GM18508 (cell line): ENCODE results near the gene SLC66A1.

ENCODE experiments used
- ATAC-seq: cut with Tn5 transposase; IDR thresholded peaks from one replicate; pipeline ENCODE4 v1.9.1; 2021; ENCODE audit warnings: moderate number of reproducible peaks; ENCODE audit not compliant: insufficient read depth, unreplicated experiment

SLC66A1 gene

DNA sequence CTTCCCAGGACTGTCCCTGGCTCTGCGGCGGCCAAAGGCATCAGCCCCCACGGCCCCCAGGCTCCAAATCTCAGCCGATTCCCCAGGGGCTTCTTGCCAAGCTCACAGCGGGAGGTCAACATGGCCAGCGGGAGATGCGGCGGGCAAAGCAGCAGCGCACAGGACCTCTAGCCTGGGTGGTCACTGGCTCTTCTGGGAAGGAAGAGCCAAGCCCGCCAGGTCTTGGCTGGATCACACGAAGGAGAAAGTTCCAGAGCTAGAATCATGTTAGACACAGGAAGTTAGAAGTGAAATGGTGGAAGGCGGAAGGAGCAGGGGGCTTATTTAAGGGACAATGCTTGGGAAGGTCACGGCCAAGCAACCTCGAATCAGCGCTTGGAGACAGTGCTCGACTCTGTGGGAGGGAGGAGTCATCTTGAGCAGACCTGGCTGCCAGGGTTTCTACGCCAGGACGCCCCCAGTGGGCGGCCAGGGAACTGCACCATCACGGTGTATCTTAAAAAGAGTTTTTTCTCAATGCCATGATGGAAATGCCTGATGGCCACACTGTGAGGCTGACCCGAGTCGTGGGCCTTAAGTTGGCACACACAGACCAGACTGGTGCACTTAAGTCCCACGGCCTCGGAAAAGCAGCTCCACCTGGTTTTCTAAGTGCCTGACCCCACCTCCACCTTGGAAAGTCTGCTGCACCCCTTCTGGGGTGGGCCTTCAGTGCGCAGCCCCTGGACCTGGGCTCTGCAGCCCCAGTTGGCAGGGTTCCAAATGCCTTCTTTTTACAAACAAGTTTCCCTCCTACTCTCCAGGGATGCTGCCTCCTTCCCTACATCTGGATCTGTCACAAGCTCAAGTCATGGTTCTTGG, 29.3 kb downstream of the SLC66A1 start:
- no peak for ATAC-seq

DNA sequence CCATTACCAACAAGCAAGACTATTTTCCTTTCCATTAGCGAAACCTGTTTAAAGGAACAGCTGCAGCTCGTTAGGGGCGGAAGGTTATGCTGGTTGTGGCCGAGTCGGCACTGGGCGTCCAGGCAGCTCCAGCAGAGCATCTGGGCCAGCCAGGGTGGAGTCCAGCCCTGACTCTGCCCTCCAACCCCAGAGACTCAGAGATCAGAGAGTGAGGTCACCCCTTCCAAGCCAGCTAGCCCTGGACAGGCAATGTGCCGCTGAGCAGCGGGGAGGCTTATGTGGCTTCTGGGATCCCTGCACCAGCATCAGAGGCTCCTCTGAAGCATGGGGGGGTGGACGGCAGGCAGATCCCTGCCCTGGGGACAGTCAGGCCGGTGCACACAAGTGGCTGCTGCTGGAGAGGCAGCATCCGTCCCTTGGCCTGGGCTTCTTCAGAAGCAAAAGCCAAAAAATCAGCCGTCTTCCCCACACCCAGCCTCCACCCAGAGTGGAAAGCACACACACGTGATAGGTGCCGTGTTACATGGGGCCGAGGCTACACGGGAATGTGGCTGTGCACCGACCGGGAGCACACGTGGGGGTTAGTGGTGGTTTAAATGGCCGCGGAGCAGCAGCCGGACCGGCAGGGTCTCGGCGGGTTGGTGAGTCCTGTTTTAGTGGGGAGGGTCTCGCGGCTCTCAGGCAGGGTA, 30.1 kb downstream of the SLC66A1 start:
- ATAC-seq = no peak

DNA sequence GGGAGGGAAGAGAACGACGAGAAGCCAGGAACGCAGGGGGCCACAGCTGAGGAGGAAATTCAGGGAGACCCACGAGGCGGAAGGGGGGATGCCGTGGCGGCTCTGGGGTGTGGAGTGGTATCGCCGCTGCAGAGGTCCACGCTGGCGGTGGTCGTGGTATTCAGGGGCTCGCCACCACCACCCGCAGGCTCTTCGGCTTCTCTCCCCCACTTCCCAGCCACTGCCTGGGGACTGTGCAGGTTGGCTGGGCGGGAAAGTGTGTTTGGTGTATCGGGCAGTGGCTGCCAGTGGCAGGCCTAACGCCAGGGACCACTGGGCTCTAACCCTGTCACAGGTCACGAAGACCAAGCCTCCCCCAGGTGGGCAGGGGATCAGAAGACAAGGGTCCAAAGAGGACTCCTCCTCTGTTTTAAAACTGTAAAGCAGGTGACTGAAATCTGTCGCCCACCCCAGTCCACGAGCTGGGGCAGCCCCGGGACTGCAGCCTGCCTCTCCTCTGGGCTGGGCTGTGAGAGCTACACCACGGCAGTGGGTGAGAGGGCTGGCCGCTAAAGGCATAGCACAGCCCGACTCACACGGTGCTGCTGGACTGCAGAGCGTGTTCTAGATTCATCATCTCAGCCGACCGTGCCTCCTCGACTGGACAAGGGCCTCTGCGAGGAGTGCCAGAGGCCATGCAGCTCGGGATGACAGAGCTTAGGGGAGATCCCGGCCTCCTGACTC, 30.9 kb downstream of the SLC66A1 start:
- no peak for ATAC-seq

DNA sequence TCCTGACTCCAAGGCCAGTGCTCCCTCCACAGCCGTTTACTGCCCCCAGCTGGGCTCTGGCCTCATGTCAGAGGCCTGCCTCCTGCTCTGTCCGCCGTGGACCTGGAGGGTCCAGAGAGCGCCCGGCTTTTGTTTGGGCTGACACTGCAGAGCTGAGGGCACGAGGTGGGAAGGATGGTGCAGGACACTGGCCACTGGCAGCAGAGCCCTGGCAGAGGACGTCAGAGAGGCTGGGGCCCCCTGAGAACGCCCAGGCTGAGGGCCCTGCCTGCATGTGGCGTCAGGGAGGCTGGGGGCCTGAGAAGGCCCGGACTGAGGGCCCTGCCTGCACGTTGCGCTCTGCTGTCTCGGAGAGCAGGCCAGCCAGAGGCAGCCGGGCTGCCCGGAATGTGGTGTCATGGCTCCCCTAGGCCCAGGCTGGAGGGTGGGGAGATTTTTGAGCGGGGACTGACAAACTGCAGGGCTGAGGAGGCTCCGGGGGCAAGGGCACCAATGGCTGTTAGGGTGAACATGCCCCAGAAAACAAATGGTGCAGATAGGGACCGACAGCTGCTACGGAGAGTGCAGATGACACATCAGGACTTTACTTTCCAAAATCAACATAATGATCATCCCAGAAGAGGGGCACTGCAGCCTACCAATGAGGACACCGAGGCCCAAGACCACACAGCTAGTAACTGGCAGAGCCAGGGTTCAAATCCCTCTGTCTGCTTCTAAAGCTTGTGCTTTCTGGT, 31.7 kb downstream of the SLC66A1 start:
- no peak for ATAC-seq

DNA sequence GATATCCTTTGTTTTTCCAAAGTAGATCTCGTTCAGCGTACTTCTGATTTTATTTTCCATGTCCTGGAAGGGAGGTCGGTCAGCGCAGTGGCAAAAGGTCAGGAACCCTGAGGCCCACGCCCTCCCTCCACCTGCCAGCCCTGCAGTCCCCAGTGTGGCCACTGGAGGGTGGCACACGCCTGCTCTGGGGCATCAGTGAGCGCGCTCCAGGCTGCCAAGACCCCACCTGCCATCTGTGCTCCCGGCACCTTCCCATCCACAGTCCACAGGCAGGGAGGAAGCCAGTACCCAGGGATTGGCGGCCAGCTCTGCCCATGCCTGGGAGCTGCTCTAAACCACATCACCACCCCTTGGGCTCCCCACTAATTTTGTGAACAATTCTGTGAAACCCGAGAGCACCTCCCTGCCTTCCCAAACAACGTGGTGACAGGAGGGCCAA, 32.3 kb downstream of the SLC66A1 start:
- ATAC-seq = no peak

DNA sequence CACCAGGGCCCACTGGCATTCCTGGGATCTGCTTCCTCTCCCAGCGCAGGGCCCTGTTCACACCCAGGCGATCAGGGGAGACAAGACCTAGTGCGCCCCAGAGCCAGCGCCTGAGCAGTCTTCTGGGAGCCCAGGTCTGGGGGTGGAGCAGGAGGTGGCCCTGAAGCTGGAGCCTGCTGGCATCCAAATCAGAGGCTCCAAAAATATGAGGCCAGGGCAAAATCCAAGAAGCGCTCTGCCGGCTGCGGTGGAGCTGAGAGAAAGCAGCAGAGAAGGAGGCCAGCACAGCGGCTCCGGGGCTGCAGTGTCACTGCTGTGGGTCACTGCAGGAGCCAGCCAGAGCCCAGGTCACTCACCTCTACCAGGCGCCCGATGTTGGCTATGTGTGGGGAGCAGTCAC, 32.7 kb downstream of the SLC66A1 start:
- ATAC-seq = no peak

DNA sequence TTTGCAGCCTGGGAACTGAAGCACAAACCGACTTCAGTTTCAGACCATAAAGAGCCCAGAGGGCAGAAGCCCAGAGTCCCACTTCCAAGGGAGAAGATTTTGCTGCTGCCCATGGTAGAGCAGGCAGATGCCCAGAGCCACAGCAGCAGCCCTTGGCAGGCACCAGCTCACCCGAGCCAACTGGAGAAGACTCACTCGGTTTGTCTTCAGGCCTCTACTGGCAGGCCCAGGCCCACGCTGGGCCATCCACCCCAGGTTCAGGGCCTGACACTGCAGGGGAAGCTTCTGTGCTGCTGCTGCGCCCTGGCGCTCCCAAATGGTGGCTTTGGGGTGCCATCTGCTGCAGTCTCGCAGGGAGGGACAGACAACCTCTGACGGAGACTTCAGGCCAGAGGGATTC, 33.3 kb downstream of the SLC66A1 start:
- ATAC-seq = no peak

DNA sequence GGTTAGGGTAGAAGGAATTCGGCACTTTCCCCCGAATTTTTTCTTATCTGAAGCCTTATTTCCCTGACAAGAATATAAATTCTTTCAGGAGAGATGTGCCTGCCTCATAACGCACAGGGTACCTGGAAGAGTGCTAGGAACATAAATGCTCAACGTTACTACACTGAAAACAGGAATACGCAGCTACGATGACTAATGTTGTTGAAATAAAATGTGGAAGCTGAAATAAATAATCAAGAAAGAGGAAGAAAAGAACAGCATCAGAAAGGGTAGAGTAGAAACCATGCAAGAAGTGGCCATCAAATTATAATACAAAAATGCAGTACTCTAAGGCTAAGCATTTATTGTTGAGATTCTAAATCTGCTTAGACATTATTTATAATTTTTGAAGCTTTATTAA, 33.9 kb downstream of the SLC66A1 start:
- no peak for ATAC-seq

DNA sequence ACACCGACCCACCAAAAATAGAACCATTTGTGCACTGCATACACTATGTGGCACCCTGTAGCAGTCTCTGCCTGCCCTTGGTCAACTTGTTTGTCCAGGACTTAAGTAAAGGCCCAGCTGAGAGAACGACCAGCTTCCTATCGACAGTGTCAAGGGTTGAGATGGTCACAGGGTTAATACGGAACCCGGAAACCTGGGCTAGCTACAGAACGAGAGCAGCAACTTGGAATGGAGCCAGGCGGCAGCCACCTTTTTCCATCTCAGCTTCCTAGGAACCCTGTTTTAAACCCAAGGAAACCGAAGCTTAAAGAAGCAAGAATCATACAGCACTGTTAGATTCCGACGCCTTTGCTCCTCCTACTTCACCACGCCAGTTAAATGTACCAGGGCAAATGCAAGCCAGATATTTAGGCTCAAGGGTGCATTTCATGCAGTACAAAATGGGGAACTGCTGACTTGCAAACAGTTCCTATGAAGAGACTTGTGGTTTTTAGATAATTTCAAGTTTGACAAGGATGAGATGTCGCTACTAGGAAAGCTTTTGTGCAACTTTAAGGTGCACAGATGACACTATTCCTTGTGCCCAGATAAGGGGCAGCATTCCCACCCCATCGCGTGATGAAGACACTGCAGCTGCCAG, 35.5 kb downstream of the SLC66A1 start:
- ATAC-seq = no peak

DNA sequence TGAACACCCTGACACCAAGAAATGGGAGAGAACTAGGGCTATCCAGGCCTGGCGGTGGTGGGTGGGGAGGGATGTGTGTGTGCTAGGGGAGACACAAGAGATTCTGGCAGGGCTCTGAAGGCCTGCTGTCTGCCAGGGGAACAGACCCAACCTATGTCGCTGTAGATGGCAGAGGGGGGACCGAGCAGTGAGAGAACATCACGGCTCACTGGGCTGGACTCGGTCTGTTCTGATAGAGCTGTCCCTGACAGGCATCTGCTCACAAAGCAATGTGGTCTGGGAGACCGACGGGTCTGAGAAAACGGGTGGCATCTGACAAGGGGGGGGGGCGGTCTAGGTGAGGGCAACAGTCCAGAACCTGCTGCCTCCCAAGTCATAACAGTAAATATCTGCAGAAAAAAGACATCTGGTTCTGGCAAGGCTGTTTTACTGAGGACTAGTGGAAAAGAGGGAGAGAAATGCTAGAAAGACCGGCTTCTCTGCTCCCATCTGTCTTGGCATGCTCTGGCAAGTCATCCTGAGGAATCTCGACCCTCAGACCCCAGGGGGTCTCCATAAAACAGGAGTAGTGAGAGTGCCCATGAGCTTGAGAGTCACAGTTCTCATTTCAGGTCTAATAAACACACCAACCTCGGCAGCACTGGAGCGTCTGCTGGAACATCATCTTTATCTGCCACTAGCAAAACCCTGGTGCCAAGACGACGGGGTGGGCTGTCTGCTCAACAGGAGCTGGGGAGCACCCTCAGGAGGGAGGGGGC, 36.5 kb downstream of the SLC66A1 start:
- ATAC-seq = no peak

DNA sequence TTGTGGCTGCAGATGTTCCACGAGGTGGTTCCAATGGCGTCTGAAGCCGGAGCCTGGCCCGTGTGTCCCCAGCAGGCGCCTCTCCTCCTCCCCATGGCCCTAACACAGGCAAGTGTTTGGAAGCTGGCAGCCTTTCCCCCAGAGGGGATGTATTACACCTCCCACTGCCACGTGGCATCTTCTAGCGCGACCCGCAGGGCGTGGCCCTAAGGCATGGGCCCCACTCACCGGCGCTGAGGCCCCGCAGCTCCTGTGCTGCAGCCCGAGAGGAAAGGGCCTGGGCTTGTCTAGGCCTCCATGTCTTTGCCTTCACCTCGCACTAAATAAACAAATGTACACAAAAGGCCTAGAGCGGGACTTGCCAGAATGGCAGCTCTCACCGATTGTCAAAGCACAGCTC, 37.9 kb downstream of the SLC66A1 start:
- ATAC-seq = no peak

DNA sequence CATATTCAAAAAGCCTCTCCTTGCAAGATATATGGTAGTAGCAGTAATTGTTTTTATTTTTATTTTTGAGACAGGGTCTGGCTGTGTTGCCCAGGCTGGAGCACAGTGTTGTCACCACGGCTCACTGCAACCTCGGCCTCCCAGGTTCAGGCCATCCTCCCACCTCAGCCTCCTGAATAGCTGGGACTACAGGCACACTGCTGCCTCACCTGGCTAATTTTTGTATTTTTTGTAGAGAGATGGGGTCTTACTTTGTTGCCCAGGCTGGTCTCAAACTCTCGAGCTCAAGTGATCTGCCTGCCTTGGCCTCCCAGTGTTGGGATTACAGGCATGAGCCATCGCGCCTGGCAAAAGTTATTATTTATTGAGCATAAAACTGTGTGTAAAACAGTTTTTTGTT, 38.4 kb downstream of the SLC66A1 start:
- ATAC-seq = no peak

DNA sequence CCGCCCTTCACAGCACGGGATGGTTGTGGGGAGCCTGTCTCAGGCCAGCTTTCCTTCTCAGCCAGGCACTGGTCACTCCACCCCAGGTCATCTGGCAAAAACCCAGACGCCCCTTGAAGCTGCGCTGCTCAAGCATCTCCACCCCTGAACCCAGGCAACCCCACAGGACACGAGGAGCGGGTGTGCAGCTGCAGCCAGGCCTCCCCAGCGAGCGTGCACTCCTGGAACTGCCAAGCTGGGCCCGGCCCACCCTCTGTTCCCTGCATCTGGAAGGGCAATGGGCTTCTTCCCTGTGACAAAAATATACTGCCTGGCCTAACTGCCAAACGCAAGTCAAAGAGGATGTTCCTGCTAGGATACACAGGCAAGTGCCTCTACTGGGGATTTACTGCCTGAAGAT, 39.7 kb downstream of the SLC66A1 start:
- ATAC-seq = no peak

DNA sequence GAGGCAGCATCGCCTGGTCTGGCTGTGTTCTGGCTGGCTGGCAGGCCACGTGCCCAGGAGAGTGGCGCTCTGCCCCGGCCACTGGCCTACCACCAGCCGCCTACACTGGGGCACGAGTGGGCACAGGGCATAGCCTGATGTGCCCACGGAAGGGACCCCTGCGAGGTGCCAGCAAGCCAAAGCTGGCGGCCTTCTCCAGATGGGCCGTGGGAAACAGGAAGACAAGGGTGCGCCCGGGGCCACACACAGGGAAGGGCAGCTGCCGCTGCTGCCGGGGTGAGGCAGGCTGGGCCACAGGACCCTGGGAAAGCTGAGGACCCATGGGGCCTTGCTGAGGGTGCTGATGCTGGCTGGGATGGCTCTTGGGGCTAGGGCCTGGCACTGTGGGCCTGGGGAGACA, 40.7 kb downstream of the SLC66A1 start:
- ATAC-seq = no peak

DNA sequence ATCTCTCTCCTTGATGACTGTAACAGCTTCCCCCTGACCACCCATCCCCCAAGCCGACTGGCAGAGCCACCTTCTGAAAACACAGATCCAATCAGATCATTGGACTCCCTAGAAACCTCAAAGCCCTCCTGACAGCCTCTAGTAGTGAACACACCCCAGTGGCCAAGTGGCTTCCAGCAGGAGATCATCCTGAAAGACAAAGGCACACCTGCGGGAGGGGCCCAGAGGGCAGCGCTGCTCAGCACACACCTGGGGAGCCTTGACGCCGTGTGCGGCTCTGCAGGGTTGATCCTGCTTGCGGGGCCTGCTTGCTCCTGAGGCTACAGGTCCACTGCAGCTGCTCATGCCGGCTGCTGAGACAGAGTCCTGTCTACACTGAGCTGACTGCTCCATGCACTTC, 41.5 kb downstream of the SLC66A1 start:
- no peak for ATAC-seq

DNA sequence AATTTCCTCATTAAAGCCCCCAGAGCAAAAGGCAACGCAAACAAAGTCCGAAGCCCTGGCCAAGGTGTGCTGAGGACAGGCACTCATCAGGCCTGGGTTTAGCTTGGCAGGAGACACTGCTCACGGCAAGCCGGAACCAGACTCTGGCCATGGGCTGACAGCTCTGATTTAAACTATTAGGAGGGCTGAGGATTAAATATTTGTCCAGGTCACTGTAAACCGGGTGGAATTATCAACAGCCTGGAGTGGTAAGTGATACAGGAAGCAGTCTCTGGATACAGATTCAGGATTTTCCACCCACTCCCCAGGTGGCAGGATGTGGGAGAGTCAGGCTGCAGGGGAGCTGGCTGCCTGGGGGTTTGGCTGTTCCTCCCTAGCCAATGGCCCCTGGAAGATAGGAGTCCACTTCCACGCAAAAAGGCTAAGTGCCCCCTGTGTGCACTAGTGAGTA, 42.4 kb downstream of the SLC66A1 start:
- ATAC-seq = no peak

DNA sequence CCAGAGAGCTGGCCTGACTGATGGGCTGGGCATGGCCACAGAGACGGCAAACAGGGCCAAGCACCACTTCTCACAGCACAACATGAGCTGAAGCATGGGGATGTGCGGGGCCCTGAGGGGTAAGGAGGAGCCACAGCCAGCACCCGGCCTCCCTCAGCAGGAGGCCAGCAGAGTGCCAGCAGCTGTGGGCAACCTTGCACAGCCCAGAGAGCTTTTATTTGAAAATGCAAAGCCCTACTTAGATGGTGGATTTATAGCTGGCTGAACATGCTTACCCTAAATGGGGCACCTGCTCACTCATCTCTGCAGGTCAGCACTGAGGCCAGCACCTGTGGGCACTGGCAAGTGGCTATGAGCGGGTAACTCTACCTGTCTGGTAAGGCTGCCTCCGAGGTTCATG, 44.1 kb downstream of the SLC66A1 start:
- ATAC-seq = no peak

DNA sequence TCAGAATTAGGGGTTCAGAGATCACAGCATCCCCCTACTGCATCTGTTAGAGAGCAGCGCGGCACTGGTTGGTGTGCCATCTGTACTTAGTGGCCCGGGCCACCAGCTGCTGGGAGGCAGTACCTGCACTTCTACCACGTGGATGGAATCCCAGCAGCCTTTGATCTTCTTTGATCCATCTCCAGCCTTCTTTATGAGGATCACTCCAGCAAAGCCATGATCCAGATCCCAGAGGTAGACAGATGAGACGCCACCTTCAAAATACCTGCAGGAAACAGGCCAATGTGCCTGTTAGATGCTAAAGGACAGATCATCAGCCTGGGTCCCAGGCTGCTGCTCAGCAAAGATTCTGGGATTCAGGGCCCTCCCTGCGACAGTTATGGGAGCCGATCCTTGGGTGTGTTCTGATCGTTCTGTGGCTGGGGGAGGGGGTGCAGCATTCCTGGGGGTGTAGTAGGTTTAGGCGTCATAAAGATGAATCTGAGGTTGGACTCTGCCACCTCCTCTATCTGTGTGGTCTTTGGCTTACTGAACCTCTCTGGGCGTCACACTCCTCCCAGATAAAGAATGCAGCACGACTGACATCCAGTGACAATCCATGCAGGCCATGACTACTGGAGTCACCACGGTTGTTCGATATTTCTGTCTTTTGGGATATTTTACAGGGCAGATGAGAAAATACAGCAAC, 45.3 kb downstream of the SLC66A1 start:
- ATAC-seq = no peak

DNA sequence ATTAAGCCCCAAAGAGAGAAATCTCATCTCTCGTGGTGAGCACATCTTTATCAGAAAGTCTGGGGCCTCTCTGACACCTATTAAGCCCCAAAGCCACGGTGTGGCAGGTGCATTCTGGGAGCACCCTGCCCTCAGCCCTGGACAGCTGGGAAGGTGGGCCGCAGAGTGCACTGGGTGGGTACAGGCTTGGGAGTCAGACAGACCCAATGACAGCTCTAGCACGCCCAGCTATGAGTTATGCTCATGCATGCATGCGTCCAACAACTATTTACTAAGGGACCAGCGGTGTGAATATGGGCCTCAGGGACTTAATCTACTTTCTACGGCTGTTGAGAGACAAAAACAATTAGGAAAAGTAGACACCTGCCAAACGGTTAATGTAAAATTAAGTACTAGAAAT, 46.6 kb downstream of the SLC66A1 start:
- ATAC-seq = no peak
